Skin of body (tissue), 2 donors: ENCODE results near the gene HSPA2. TPM values are rescaled to one million over a fixed set of nuclear protein-coding genes. Genes with fewer than 3 reads are reported as not detected.

Experiments used
- DNase-seq: peaks from one replicate; lab custom pipeline; 2025; lab: John Stamatoyannopoulos, UW
- total RNA-seq: library from RNA; depleted of rRNA; stranded (reverse); fragments of >200 nt; gene quantifications from one replicate; pipeline ENCODE4 v1.2.3, GENCODE V29; 2014

The HSPA2 gene
- 19.7 TPM for total RNA-seq

DNA sequence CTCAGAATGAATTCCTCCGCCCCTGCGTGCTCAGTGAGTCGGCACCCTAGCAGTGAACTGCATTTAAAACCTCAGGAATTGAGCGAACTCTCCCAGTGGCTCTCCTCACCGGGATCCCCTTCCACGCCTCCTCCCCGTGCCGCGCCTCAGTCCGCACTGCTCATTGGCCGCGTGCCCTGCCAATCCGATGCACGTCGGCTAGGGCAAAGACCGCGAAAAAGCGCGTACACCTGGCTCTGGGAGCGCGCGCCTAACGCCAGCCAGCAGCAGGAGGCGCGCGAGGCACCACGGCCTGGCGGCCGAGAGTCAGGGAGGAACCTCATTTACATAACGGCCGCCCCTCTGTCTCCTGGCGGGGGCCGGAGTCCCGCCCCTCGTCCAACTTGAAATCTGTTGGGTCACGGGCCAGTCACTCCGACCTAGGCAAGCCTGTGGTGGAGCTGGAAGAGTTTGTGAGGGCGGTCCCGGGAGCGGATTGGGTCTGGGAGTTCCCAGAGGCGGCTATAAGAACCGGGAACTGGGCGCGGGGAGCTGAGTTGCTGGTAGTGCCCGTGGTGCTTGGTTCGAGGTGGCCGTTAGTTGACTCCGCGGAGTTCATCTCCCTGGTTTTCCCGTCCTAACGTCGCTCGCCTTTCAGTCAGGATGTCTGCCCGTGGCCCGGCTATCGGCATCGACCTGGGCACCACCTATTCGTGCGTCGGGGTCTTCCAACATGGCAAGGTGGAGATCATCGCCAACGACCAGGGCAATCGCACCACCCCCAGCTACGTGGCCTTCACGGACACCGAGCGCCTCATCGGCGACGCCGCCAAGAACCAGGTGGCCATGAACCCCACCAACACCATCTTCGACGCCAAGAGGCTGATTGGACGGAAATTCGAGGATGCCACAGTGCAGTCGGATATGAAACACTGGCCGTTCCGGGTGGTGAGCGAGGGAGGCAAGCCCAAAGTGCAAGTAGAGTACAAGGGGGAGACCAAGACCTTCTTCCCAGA lies at the start of gene HSPA2:
Gene HSPA2, plus strand, starts transcription at position 534 of the 995 bp plus-strand sequence. Its CDS starts 109 bp downstream, at position 643.
- DNase-seq: peak; percentile 98

DNA sequence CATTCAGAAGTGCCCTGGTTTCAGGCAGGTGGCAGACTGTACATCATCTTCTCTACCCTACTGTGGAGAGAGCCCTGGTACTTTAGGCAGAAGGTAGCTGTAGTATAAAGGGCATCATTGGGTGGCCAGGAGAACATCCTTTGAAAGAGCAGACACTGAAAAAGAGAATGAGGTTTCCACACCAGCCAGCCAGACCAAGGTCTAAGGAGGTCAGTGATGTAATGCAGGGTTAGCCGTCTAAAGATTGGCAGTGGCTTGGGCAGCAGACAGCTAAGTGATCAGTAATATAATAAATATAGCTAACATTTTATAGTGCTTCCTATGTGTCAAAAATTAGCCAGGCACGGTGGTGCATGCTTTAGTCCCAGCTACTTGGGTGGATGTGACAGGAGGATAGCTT lies 48.9 kb upstream of the HSPA2 start:
- DNase-seq: no peak

DNA sequence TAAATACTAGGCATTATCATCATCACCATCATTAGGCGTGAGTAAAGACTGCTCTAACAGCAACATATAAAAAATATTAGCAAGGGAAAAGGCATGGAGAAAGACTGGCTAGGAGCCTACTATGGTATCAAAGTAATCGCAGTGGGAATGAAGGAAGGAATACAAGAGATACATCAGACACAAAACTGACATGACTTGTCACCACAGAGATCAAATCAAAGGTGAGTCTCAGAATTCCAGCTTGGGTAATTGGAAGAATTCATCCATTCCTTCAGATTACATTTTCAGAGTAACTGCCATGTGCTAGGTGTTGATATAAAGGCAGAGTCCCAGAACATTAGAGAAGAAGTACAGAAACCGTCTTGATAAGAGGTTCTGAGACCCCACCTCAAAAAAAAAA lies 47.1 kb upstream of the HSPA2 start:
- no peak for DNase-seq

DNA sequence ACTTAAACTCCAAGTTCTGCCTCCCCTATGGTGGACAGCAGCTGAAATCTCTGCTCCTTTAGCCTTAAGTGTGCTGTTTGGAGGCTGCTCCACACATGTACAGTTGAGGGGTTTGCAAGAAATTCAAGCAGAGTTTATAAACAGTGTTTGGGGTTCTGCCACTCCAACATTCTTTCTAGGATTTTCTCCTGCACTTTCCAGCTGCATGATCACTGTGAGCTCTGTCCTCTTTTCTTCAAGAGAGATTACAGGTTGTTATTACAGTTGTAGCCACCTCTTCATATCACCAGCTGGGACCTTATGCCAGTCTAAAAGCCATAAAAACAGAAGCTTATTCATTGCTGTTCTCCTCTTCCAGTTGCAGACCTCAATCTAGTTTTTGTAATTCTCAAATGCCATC lies 45.3 kb upstream of the HSPA2 start:
- no peak for DNase-seq

DNA sequence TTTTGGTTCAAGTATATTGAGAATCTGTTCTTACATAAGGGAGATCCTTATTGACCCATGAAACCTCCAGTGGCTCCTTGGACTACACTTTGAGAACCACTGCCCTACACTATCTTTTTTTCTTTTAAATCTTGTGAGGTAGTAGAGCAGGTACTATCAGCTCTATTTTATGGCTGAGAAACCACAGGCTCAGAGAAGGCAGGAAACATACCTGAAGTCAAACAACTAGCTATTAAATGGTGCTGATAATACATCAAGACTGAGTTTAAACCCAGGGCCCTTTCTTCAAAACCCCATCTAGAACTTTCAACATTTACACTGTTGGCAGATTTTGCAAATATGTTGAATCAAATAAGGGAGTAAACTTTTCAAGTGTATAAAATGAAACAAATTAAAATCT lies 43.8 kb upstream of the HSPA2 start:
- DNase-seq: no peak

DNA sequence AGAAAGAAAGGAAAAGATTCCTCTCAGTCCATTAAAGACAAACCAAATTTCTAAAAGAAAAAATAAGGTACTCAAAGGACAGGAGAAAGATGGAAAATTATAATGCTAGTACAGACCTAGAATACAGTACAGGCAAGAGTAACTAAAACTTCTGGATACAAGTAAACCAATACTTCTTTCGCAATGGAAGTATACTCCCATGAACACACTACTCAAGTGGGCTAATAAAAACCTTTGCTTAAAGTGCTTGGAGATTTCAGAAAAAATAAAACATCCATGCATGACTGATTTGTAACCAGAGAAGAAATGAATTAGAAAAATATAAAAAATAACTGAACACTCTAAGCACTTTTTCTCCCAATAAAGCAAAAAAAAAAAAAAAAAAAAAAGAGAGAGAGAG lies 40.5 kb upstream of the HSPA2 start:
- DNase-seq: no peak

DNA sequence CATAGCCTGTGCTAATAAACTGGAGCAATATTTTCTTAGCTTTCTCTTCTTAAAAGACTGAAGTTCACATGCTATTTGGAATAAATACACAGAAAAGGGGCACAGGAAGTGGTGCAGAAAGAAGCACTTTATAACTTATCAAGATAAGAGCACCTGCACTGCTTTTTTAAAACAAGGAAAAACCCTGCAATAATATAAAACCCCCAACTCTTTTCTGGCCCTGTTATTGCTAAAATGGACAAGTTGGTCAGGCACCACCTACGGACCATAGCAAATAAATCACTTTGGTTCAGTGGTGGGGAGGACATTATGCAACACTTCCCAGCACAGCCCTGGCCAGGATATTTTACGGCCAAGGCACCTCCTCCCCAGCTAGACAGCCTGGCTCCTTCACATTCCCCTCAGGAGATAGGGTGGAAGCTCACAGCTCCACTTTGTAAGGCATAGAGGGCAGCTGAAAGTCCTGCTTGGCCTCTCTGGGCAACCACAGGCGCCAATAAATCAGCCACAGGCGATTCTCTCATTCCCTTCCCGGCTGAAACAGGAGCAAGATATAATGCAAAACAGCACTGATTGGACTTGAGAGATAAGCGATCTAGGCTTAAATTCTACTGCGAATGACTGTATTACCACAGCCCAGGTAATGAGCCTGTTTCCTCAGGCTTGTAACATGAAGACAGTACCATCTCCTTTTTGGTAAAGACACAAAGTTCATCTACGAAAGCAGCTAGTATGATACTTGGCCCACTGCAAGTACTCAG lies 39.0 kb upstream of the HSPA2 start:
- DNase-seq: no peak

DNA sequence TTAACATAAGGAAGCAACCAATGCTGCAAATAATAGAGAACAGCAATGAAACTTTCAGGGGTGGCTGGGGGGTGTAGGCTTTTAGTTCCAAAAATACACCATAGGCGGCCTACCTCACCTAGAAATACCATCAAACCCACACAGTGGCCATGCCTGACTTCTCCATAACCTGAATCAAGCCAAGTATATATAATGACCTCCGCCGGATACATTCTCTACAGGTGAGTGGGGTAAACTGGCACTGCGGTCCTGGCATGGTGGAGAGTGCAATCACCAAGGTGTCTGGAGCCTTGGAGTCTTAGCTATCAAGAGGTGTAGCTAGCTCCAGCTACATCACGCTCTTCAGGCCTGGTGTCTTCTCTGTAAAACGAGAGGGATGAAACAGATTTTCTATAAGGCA lies 38.1 kb upstream of the HSPA2 start:
- DNase-seq: no peak

DNA sequence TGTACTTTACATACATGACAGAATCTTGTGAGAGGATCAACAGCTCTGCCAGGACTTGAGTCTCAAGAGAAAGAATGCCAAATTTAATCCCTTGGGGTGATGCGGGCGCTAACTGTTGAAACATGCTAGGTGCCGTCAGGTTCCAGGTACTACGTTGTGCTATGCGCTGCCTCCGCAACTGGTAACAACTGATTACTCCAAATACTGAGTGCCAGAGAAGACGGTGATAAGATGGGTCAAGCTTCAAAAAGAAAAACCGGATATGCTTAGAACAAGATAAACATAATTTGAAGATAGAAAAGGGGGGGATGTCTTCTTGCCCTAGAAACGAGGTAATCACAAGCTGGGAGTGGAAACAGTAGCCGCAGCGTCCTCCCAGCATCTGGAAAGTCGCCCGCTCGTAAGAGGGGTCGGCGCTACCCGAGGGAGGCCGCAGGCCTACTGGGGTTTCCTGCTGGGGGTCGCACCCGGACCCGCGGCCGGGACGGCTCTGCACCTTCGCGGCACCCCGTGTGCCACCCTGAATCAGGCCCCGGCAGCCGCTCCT lies 37.6 kb upstream of the HSPA2 start:
- peak; percentile 59 for DNase-seq

DNA sequence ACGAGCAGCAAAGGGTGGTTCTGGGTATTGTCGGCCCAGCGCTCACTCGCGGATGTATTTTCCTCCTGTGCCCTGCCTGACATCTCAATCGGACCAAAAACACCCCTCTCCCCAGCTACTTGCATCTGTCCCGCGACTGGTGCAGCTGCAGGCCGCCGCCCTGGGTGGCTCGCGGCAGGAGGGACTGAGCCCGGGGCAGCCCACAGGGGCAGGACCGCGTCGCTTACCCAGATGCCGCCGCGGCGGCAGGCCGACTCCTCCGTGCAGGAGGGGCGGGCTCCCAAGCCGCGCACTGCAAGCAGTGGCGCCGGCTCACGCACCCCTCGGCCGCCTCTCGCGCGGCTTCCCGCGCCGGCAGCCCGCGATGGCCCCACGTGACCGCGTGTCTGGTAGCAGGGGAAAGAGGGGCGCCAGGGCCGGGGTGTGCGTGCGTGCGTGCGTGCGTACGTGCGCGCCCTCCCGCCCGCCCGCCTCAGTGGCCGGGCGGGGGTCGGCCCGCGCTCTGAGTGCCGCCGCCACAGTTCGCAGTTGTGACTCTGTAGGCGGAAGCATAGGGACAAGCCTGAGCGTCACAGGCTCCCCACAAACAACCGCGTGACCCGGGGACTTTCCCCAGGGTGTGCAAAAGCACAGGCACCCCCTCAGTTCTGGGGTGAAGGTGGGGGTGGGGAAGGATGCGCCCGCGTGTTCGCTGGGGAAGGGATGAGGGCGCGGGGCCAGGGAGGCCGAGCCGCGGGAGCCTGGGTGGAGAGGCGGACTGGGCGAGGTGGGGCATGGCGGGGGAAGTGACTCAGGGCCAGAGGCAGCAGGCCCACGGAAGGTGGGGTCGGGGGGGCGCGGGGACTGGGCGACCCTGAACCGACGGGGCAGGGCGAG lies 36.9 kb upstream of the HSPA2 start, which contains the start of gene ZBTB25:
Gene ZBTB25, minus strand, starts transcription at position 405 of the 876 bp plus-strand sequence. CDS start 13,305 bp downstream, outside the sequence.
- DNase-seq: peak; percentile 94

DNA sequence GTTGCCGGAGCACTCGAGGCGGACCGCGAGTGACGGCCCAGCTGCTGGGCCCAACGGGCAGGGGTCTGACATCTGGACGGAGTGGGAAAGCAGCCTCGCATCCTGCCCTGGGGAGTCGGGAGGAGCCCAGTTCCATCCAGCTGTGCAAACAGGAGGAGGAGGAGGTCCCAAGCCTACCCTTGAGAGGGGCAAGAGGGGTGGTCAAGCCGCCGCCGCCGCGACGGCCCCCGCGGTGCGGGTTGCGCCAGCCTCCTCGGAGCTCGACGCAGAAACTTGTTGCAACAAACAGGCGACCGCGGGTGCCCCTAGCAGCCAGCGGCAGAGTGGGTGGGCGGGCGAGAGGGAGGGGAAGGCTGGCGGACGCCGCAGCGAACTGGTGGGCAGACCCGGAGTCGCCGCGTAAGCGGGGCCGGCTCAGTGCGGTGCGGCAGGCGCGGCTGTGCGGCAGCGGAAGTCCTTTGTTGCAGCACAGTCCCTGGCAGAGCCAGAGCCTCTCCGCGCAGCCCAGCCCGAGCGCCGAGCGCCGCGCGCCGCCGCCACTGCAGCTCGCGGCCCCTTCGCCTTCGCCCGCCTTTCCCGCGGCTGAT lies 36.1 kb upstream of the HSPA2 start, which contains the start of gene ZBTB1:
Gene ZBTB1, plus strand, starts transcription at position 461 of the 587 bp plus-strand sequence. CDS start 16,735 bp downstream, outside the sequence.
- peak; percentile 82 for DNase-seq

DNA sequence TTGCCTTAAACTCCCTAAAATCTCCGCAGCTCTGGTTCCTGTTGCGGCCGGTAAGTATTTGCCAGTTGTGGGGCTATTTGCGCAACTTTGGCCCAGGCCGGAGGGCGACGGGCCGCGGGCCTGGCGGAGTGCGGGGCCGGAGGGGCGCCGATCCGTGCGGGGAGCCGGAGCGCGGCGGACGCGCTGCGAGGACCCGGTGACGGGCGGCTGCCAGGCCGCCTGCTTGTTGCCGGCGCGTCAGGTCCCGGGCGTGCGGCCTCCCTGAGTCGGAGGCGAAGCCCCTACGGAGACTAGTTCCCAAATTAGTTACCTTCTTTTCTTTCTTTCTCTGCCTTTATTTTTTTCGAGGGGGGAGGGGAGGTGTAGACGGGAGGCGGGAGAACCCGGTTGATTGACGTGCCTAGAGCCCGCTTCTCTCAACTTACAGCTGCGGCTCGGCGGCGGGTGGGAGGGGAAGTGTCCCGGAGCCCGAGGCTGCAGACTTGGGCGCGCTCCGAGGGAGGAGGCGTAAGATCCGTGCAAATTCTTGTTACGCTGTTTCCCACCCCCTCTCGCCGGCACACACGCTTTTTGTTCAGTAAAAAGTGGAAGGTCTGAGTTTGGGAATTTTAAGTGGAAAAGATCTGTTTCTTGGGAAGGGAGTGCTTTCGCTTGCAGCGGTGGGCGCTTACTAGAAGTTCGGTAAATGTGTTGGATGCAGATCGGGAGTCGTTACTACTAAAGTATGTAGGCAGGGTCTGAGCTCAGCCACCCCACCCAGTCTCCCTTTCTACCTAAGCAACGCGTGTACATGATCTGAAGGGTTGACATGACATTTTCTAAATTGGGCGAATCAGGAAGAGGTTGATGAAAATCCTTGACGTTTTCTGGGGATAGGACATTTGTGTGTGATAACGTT lies 35.4 kb upstream of the HSPA2 start:
- DNase-seq: peak; percentile 92

DNA sequence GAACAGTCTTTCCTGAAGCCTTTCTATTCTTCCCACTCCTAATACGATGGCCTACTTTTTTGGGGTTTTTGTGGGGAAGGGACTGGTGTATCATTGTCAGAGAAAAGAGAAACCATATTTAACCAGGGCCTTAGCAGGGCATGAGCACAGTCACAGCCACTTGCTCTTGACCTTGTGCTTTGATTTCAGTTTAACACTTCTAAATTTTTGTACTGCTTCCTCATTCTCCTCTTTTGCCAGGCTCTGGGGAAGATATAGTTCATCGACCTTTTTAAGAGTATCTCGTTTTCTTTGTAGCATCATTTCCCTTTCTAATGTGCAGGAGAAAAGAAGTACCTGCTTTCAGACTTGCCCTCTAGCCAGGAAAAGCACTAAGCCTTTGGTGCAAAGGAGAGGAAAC lies 33.8 kb upstream of the HSPA2 start:
- no peak for DNase-seq

DNA sequence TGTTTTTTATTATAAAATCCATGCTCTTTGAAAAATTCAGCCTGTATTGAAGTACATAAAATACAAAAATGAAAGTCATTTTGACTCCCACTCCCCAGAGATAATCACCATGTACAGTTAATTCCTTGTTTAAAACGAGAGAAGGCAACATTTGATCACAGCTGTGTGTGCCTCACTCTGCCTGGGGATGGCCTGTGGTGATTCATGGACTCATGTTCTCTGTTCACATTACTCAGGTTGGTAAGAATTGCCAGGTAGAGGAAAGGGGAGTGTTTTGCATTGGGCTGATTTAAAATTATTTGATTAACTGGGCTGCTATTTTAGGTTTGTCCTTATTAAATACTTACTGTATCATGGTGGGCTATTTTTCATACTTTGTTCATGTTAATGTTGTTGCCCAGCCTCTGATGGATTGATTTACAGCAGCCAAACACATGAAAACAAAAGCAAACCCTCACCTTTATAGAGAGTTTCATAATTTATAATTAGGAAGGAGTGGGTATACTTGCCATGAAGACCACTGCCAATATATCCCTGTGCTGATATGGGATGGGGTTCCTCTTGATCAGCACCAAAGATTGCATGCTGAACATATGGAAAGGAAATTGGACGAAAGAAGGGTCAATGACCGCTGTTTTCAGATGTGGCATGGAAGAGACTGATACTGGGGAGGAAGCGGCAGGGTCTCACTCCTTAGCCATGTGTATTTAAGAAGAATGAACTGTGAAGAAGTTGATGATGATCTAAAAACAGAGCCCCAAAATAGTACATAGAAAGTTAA lies 33.0 kb upstream of the HSPA2 start:
- no peak for DNase-seq

DNA sequence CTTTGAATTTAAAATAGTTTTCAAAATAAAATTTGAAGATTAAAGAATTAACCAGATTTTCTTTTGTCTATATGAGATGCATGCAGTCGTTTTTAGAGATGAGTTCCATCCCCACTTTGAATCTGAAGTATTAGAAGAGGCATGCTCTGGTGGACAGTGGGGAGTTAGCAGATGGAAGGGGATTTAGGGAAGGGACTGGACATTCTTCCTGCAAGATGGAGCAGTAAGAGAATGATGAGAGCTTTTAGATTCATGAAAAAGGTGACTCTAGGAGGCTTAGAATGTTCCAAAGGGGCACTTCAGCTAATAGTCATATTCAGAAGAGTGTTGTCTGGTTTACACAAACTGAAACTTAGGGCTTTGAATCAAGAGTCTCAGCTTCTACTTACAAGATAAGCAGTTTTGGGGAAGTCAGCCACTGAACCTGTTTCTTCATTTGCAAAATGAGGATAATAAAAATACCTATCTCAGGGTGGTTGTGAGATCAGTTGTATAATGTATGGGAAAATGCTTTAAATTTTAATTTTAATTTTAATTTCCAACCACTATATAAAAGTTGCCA lies 32.2 kb upstream of the HSPA2 start:
- no peak for DNase-seq

DNA sequence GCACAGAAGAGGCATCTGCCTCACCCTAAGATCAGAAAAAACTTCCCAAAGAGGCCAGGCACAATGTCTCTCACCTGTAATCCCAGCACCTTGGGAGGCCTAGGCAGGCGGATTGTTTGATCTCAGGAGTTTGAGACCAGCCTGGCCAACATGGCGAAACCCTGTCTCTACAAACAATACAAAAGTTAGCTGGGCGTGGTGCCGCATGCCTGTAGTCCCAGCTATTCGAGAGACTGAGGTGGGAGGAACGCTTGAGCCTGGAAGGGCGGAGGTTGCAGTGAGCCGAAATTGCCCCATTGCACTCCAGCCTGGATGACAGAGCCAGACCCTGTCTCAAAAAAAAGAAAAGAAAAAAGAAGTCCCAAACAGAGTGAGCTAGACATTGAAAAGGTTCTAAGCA lies 31.5 kb upstream of the HSPA2 start:
- no peak for DNase-seq

DNA sequence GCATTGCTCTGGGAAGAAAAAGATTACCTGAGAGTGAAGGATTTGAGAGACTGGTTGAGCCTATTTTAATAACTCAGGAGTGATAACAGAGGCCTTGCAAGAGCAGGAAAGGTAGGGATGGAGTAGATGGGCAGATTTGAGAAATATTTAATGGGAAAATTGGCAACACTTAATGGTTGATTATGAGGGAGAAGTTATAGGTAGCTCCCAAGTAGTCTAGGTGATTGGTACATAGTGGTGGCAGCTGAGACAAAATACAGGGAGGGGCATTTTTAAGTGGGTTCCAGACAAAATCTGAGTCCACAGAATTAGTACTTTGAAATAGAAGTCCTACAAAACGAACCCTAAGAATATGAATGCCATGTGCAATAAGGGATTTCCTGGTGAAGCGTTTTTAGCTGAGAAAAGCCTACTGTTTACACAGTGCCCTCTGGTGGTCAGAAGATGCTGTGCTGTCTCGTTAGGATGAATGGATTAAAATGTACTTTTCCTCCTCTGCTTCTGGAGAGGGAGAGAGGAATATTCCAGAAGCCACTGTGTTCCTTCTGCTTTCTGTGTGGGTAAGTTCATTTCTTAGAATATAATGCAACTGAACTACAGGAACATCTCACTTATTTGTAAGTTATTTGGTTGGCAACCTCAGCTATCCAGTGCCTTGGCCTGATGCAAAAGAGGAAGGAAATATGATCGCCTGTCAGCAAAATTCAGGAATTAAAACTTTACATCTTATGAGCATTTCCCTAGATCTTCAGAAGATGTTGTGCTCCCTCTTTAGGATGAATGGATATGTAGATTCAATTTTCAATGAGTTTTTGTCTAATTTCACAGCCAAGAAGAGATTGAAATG lies 29.5 kb upstream of the HSPA2 start:
- peak; percentile 55 for DNase-seq
